ENCODE data around the gene TMED1. TPM values are rescaled to one million over a fixed set of nuclear protein-coding genes. Genes with fewer than 3 reads are reported as not detected.

The TMED1 gene
- total and polyA plus RNA-seq, 9 of the 15 experiments (the other 6 are each of a cell fraction or from before 2014, with no cell fraction given): 0.86 to 30.2 (median 23.5) TPM

- TF ChIP-seq ZNF146 (CRISPR knock-in tag; IDR thresholded peaks at IDR 0.05; ENCODE audit: unreplicated experiment) (peak; percentile 30), SMARCC2 (IDR thresholded peaks at IDR 0.05; ENCODE audit: low read depth) (no peak), EP300 (IDR thresholded peaks at IDR 0.05; ENCODE audit: low read length) (peak; percentile 64), SAFB2 (IDR thresholded peaks at IDR 0.05; ENCODE audit: borderline replicate concordance, low read depth, low read length, severe bottlenecking) (no peak), SNRNP70 (optimal IDR thresholded peaks at IDR 0.05; ENCODE audit: low read depth, low read length) (no peak), NR2C1 (IDR thresholded peaks at IDR 0.05) (peak; percentile 63), NR2C1 (tag; IDR thresholded peaks at IDR 0.05) (peak; percentile 84), NR0B1 (IDR thresholded peaks at IDR 0.05; ENCODE audit: partially characterized antibody) (no peak), ZNF143 (CRISPR knock-in tag; IDR thresholded peaks at IDR 0.05) (peak; percentile 90), CXXC5 (CRISPR knock-in tag; IDR thresholded peaks at IDR 0.05) (peak; percentile 98), GATAD2A (IDR thresholded peaks at IDR 0.05) (peak; percentile 67), ZNF695 (CRISPR knock-in tag; IDR thresholded peaks at IDR 0.05) (0 out of 2 replicates have a peak, but pooled peaks have one; percentile 68), ERF (CRISPR knock-in tag; IDR thresholded peaks at IDR 0.05) (peak; percentile 90), ZNF668 (CRISPR knock-in tag; IDR thresholded peaks at IDR 0.05) (peak; percentile 88; the same call in 1 of the 2 replicates), KLF6 (CRISPR knock-in tag; IDR thresholded peaks at IDR 0.05; ENCODE audit: borderline replicate concordance) (peak; percentile 87), SMAD4 (CRISPR knock-in tag; conservative IDR thresholded peaks at IDR 0.05) (peak; percentile 94), HCFC1 (IDR thresholded peaks at IDR 0.05; ENCODE audit: low read depth, low read length) (peak; percentile 76), PRPF4 (IDR thresholded peaks at IDR 0.05; ENCODE audit: insufficient read depth, low read depth, low read length, poor library complexity, severe bottlenecking) (no peak), ZNF696 (CRISPR knock-in tag; conservative IDR thresholded peaks at IDR 0.05) (no peak), OTX1 (CRISPR knock-in tag; IDR thresholded peaks at IDR 0.05) (peak; percentile 83; the same call in 1 of the 2 replicates), RBM25 (IDR thresholded peaks at IDR 0.05; ENCODE audit: low read depth, low read length, severe bottlenecking) (peak; percentile 91), ZNF24 (IDR thresholded peaks at IDR 0.05) (0 out of 2 replicates have a peak, but pooled peaks have one; percentile 56), BACH1 (tag; IDR thresholded peaks at IDR 0.05) (peak; percentile 80), TCF3 (CRISPR knock-in tag; IDR thresholded peaks at IDR 0.05) (peak; percentile 43; the same call in 1 of the 2 replicates), GTF2F1 (IDR thresholded peaks at IDR 0.05; ENCODE audit: low read depth, low read length) (no peak), ESRRA (IDR thresholded peaks at IDR 0.05; ENCODE audit: borderline replicate concordance, low read depth) (peak; percentile 63), HNRNPUL1 (IDR thresholded peaks at IDR 0.05; ENCODE audit: low read length) (no peak)
Observed at GRCh38 chr19:10836479-10837330, 693 bp upstream of the TMED1 start (continued).

All from K562 (cell line).